GM12872 (cell line): Measurements from ENCODE around the gene PLD1.

Experiments used
- CTCF ChIP-seq: IDR thresholded peaks from 3 replicates; pipeline ENCODE4 v1.5.1; 2011; ENCODE audit warnings: low read depth, mild to moderate bottlenecking, low read length, moderate library complexity; ENCODE audit not compliant: insufficient read depth

Gene PLD1

GRCh38 chr3:171684221-171684620 lies 126.1 kb downstream of the PLD1 start:
- TF ChIP-seq CTCF: no peak

GRCh38 chr3:171682743-171683142 lies 127.5 kb downstream of the PLD1 start:
- no peak for TF ChIP-seq CTCF

GRCh38 chr3:171680726-171681411 lies 129.4 kb downstream of the PLD1 start:
- TF ChIP-seq CTCF: no peak

- TF ChIP-seq CTCF: no peak
Measured at GRCh38 chr3:171678971-171679492, 131.3 kb downstream of the PLD1 start.

GRCh38 chr3:171677706-171678105 lies 132.6 kb downstream of the PLD1 start:
- TF ChIP-seq CTCF: no peak

- TF ChIP-seq CTCF: no peak
Measured at GRCh38 chr3:171676601-171677175, 133.6 kb downstream of the PLD1 start.

GRCh38 chr3:171673951-171674350 lies 136.3 kb downstream of the PLD1 start:
- no peak for TF ChIP-seq CTCF
